NCI-H2227 treated with DMSO at 0.1 percent for 48 hours (cell line): ENCODE results near the gene ACOX2.

ENCODE experiments used
- DNase-seq: peaks from one replicate; lab custom pipeline; 2025; lab: John Stamatoyannopoulos, UW

The ACOX2 gene

GRCh38 chr3:58473275-58473674 is 63.7 kb downstream of the ACOX2 start:
- DNase-seq: no peak

- no peak for DNase-seq
Observed at GRCh38 chr3:58471025-58471887, 65.7 kb downstream of the ACOX2 start.

- DNase-seq: no peak
Observed at GRCh38 chr3:58470363-58471024, 66.5 kb downstream of the ACOX2 start.

- DNase-seq: no peak
Observed at GRCh38 chr3:58469096-58469495, 67.9 kb downstream of the ACOX2 start.

GRCh38 chr3:58466899-58467563 is 70.0 kb downstream of the ACOX2 start:
- DNase-seq: no peak

GRCh38 chr3:58464866-58465265 is 72.1 kb downstream of the ACOX2 start:
- no peak for DNase-seq

- DNase-seq: no peak
Observed at GRCh38 chr3:58463942-58464271, 73.1 kb downstream of the ACOX2 start.

- no peak for DNase-seq
Observed at GRCh38 chr3:58463181-58463941, 73.6 kb downstream of the ACOX2 start.

GRCh38 chr3:58462829-58463180 is 74.2 kb downstream of the ACOX2 start:
- DNase-seq: no peak

- DNase-seq: no peak
Observed at GRCh38 chr3:58459160-58459559, 77.8 kb downstream of the ACOX2 start.
